B cell (primary cell): Measurements from ENCODE around the gene MAML3. TPM values are rescaled to one million over a fixed set of nuclear protein-coding genes. Genes with fewer than 3 reads are reported as not detected.

ENCODE experiments used
- ATAC-seq: fragments of 200-7000 bp; cut with Tn5 transposase; one replicate; pipeline ENCODE4 v1.10.0; 2021; ENCODE audit warnings: low read depth, mild to moderate bottlenecking, moderate number of reproducible peaks, moderate library complexity
- CTCF ChIA-PET: fragments of 350-600 bp; sonication (Branson Sonifier 250); formaldehyde crosslinking; loops from one replicate; lab custom pipeline; 2021; ENCODE audit warnings: antibody characterized with exemption, inconsistent platforms; lab: Charles Lee
- POLR2A ChIA-PET: fragments of 350-600 bp; sonication (Branson Sonifier 250); formaldehyde crosslinking; loops from one replicate; lab custom pipeline; 2021; ENCODE audit warnings: antibody characterized with exemption; lab: Charles Lee
- DNase-seq: peaks from one replicate; pipeline ENCODE4 v3.0.0; 2013
- H2AFZ ChIP-seq: 2 replicates; pipeline ENCODE4 v1.6.1; 2012; ENCODE audit warnings: mild to moderate bottlenecking, low read depth, low read length; ENCODE audit not compliant: insufficient read depth, poor library complexity, severe bottlenecking
- H3K27ac ChIP-seq, 2 donors: 1 replicate in 1 of 2; 2 replicates in 1 of 2; pipeline ENCODE4 v1.5.1; 2012 to 2013; ENCODE audit warnings: low read length in 2 of 2, mild to moderate bottlenecking in 2 of 2, moderate library complexity in 1 of 2
- H3K27me3 ChIP-seq, 4 experiments: fragments of 200-600 bp in 1 of 4; sonication (generic) in 1 of 4; replicated peaks in 1 of 4; 1 replicate in 2 of 4; 2 replicates in 2 of 4; pipeline versions ENCODE4 v1.6.1 to v1.7.0; 2013 to 2016; ENCODE audit warnings: low read length in 3 of 4, mild to moderate bottlenecking in 2 of 4, mixed read lengths in 1 of 4, moderate library complexity in 1 of 4; ENCODE audit not compliant: insufficient read depth in 4 of 4, control insufficient read depth in 3 of 4; ENCODE audit errors: control extremely low read depth in 1 of 4
- H3K36me3 ChIP-seq, 2 experiments: replicated peaks in 1 of 2; 1 replicate in 1 of 2; 2 replicates in 1 of 2; pipeline versions ENCODE4 v1.6.1 to v1.7.1; 2013; ENCODE audit warnings: low read length in 1 of 2; ENCODE audit not compliant: insufficient read depth in 2 of 2, control insufficient read depth in 1 of 2; ENCODE audit errors: control extremely low read depth in 1 of 2, extremely low read depth in 1 of 2
- H3K4me1 ChIP-seq, 2 donors: fragments of 200-600 bp in 1 of 2; sonication (generic) in 1 of 2; 1 replicate in 1 of 2; 2 replicates in 1 of 2; pipeline versions ENCODE4 v1.5.1 to v1.6.1; 2013 to 2017; ENCODE audit warnings: low read length in 2 of 2; ENCODE audit not compliant: control insufficient read depth in 2 of 2, insufficient read depth in 2 of 2
- H3K4me2 ChIP-seq: replicated peaks from 2 replicates; pipeline ENCODE3; 2012; ENCODE audit warnings: mild to moderate bottlenecking, low read depth, low read length; ENCODE audit not compliant: poor library complexity, severe bottlenecking
- H3K4me3 ChIP-seq, 5 experiments: fragments of 200-600 bp in 1 of 5; sonication (generic) in 1 of 5; 1 replicate in 3 of 5; 2 replicates in 2 of 5; pipeline versions ENCODE4 v1.5.1 to v1.7.0; 2011 to 2016; ENCODE audit warnings: low read length in 4 of 5, mild to moderate bottlenecking in 4 of 5, low read depth in 2 of 5, control low read depth in 1 of 5, moderate library complexity in 1 of 5; ENCODE audit not compliant: insufficient read depth in 1 of 5; ENCODE audit errors: control extremely low read depth in 1 of 5, extremely low read depth in 1 of 5
- H3K79me2 ChIP-seq: fragments of 200-600 bp; sonication (generic); one replicate; pipeline ENCODE4 v1.6.0; 2016; ENCODE audit warnings: low read length; ENCODE audit not compliant: control insufficient read depth, insufficient read depth
- H3K9ac ChIP-seq: fragments of 200-600 bp; sonication (generic); 2 replicates; pipeline ENCODE4 v1.6.1; 2017; ENCODE audit warnings: mild to moderate bottlenecking, low read length, moderate library complexity
- H3K9me3 ChIP-seq, 3 donors: one replicate each; pipeline versions ENCODE4 v1.6.1 to v1.7.1; 2013; ENCODE audit warnings: low read length in 2 of 3; ENCODE audit not compliant: control insufficient read depth in 2 of 3, insufficient read depth in 1 of 3; ENCODE audit errors: control extremely low read depth in 1 of 3
- H4K20me1 ChIP-seq: 2 replicates; pipeline ENCODE4 v1.6.0; 2012; ENCODE audit warnings: mild to moderate bottlenecking, low read length; ENCODE audit not compliant: insufficient read depth, control insufficient read depth, poor library complexity, severe bottlenecking
- H3K27ac Mint-ChIP-seq: one replicate; pipeline ENCODE4 v1.8.0; 2021; ENCODE audit warnings: mixed read lengths
- H3K27me3 Mint-ChIP-seq: one replicate; pipeline ENCODE4 v1.8.0; 2021; ENCODE audit warnings: mixed read lengths
- H3K4me1 Mint-ChIP-seq: one replicate; pipeline ENCODE4 v1.8.0; 2021; ENCODE audit warnings: mixed read lengths
- H3K4me3 Mint-ChIP-seq: one replicate; pipeline ENCODE4 v1.8.0; 2021; ENCODE audit warnings: mixed read lengths
- H3K9me3 Mint-ChIP-seq: one replicate; pipeline ENCODE4 v1.8.0; 2022; ENCODE audit warnings: mixed read lengths; ENCODE audit not compliant: insufficient read depth
- EZH2 ChIP-seq: IDR thresholded peaks from 2 replicates; pipeline ENCODE4 v1.6.1; 2012; ENCODE audit warnings: borderline replicate concordance, low read depth, mild to moderate bottlenecking, moderate library complexity, low read length; ENCODE audit not compliant: insufficient read depth, poor library complexity, severe bottlenecking
- WGBS: methylation state at CpG from one replicate; pipeline ENCODE4 v1.1.5; 2013; ENCODE audit warnings: missing lambda C conversion rate; ENCODE audit not compliant: insufficient coverage; 5-methylcytosine and 5-hydroxymethylcytosine counted together
- intact Hi-C: fragments of 100-400 bp; cut with micrococcal nuclease; formaldehyde crosslinking; loops from one replicate; pipeline ENCODE4 v1.10.0; 2022
- polyA plus RNA-seq: library from polyadenylated mRNA; depleted of rRNA; stranded (reverse); fragments of >200 nt; gene quantifications from 2 replicates; pipeline ENCODE4 v1.2.3, GENCODE V29; 2012
- total RNA-seq, 2 donors: library from RNA; stranded (reverse); fragments of 120-200 nt in 1 of 2; gene quantifications; 1 replicate in 1 of 2; 2 replicates in 1 of 2; pipeline versions ENCODE4 v1.2.3 to v1.2.4, GENCODE V29; 2013 to 2022
- TF ChIP-seq, protein P1 (sequence below): fragments of 200-600 bp; IDR thresholded peaks from one replicate; pipeline ENCODE4 v1.8.0; 2022; ENCODE audit warnings: antibody characterized with exemption, mild to moderate bottlenecking

Gene MAML3
- total and polyA plus RNA-seq, 2 donors (not counting 1 experiment from before 2014, with no cell fraction given) = 0.94 to 5.3 TPM

GRCh38 chr4:140141210-140141835, 12.7 kb downstream of the MAML3 start:
- Histone ChIP-seq H3K4me2 (no peak overlapping the region), H3K36me3 (no peaks in the 10 kb centered on the region), H3K4me1 (no peaks in the 10 kb centered on the region), H2AFZ (no peak overlapping the region), H3K4me3 (no peak overlapping the region), H4K20me1 (no peaks in the 10 kb centered on the region), H3K27me3 (no peaks in the 10 kb centered on the region), H3K27ac (no peak overlapping the region), H3K9me3 (no peaks in the 10 kb centered on the region), H3K9ac (no peak overlapping the region), H3K79me2 (peaks cover 3% of the 10 kb centered on the region)
- ATAC-seq (no peak), DNase-seq (no peak)
- no peaks in the 10 kb centered on the region for H3K9me3 Mint-ChIP-seq
- H3K4me3 Mint-ChIP-seq = no peak overlapping the region
- peaks cover 23% of the 10 kb centered on the region for H3K27me3 Mint-ChIP-seq
- intact Hi-C loops = no loop called here
- 20% methylated on average over 1 of the region's 4 CpGs for WGBS
- H3K27ac Mint-ChIP-seq = no peak overlapping the region
- peaks cover 2% of the 10 kb centered on the region for H3K4me1 Mint-ChIP-seq
- ChIA-PET POLR2A (no interaction called here), CTCF (interaction anchor here (1.1 kb wide), 1 partner anchor 16 kb away, joined by 4 read pairs; no protein-coding TSS in a partner anchor)
- TF ChIP-seq, protein P1, sequence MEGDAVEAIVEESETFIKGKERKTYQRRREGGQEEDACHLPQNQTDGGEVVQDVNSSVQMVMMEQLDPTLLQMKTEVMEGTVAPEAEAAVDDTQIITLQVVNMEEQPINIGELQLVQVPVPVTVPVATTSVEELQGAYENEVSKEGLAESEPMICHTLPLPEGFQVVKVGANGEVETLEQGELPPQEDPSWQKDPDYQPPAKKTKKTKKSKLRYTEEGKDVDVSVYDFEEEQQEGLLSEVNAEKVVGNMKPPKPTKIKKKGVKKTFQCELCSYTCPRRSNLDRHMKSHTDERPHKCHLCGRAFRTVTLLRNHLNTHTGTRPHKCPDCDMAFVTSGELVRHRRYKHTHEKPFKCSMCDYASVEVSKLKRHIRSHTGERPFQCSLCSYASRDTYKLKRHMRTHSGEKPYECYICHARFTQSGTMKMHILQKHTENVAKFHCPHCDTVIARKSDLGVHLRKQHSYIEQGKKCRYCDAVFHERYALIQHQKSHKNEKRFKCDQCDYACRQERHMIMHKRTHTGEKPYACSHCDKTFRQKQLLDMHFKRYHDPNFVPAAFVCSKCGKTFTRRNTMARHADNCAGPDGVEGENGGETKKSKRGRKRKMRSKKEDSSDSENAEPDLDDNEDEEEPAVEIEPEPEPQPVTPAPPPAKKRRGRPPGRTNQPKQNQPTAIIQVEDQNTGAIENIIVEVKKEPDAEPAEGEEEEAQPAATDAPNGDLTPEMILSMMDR = no peak
- no peak for TF ChIP-seq EZH2

- H3K79me2 ChIP-seq = peaks cover 3% of the 10 kb centered on the region
- H4K20me1 ChIP-seq = no peaks in the 10 kb centered on the region
- Mint-ChIP-seq H3K27ac (no peak overlapping the region), H3K4me1 (peaks cover 2% of the 10 kb centered on the region), H3K4me3 (no peak overlapping the region), H3K9me3 (no peaks in the 10 kb centered on the region), H3K27me3 (peaks cover 23% of the 10 kb centered on the region)
- intact Hi-C loops = no loop called here
- H2AFZ ChIP-seq = no peak overlapping the region
- no peak for ATAC-seq
- WGBS = no CpG with 5 or more reads among the region's 3 CpGs
- no peak overlapping the region for H3K9ac ChIP-seq
- POLR2A ChIA-PET = no interaction called here
- no peak overlapping the region for H3K4me3 ChIP-seq
- no peak for TF ChIP-seq EZH2
- TF ChIP-seq, protein P1 = no peak
- no peak overlapping the region for H3K4me2 ChIP-seq
- no peaks in the 10 kb centered on the region for H3K27me3 ChIP-seq
- H3K4me1 ChIP-seq = no peaks in the 10 kb centered on the region
- H3K9me3 ChIP-seq = no peaks in the 10 kb centered on the region
- no peak for DNase-seq
- no peaks in the 10 kb centered on the region for H3K36me3 ChIP-seq
- CTCF ChIA-PET = no interaction called here
- H3K27ac ChIP-seq = no peak overlapping the region
Observed at GRCh38 chr4:140140566-140140965, 13.4 kb downstream of the MAML3 start.
